Measurements from ENCODE around the gene CTNNBIP1.

Gene CTNNBIP1

DNA sequence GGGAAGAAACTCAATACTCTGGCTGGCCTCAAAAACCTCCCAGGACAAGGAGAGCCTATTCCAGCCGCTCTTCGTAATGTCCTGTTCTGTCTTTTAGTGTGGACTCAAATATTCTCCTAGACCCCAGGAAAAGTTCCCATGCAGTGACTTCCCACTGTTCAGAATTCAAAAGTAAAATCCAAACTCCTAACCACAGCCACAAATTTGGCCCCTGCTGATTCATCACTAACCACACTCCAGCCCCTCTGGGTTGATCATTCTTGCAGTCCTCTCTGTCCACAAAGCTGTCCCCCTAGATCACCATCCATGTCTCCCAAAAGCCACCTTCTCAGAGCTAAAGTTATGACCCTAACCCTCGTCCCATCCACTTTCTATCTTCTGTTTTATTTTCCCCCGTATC is 5.1 kb downstream of the CTNNBIP1 start:
- in situ Hi-C loops (cut with HindIII; ENCODE audit: low sequenced_read_pairs) = no loop called here

DNA sequence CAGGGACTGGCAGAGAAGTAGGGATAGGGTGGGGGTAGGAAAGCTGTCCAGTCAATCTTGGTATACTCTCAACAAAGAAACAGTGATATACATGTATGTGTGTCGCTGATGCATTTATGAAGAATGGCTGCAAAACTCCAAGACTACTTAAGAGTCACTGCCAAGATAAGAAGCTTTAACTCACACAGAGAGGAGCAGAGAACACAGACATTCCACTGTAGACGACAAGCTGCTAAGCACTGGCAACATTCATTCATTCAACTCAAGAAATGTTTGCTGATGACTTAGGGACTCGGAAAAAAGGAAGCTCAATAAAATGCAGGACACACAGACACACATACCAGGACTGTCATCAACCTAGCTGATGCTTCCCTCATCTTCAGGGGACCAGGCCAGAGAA is 5.5 kb downstream of the CTNNBIP1 start:
- in situ Hi-C loops (cut with HindIII; ENCODE audit: low sequenced_read_pairs) = no loop called here

DNA sequence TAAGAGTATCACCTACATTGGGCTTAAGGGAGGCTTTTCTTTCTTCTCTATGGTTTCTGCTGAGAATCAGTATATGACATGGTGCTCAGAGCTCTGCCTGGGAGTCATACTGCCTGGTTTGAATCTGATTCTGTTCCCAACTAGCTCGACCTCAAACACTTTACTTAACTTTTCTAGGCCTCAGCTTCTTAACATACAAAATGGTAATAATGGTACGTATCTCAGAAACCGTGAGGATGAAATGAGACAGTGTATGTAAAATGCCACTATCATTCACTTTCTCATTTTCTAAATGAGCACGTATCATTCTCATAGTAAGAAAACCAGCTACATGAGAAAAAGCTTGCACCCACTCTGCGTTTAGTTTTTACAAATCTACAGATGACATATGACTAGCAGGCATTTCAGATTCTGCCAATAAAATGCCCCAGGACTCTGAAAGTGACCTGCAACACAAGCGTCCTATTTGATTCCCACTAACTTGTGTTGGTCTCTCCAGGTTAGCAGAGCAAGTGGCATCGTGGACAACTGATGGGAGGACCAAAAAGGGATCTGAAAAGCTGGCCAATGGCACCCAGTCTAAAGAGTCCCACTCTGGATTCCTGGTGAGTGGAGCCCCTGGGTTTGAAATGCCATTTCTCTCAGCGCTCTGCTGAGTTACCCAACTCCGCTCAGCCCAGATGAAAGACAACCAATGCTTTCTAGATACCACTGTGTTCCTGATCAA is 6.1 kb downstream of the CTNNBIP1 start:
- in situ Hi-C loops (cut with HindIII; ENCODE audit: low sequenced_read_pairs) = no loop called here

DNA sequence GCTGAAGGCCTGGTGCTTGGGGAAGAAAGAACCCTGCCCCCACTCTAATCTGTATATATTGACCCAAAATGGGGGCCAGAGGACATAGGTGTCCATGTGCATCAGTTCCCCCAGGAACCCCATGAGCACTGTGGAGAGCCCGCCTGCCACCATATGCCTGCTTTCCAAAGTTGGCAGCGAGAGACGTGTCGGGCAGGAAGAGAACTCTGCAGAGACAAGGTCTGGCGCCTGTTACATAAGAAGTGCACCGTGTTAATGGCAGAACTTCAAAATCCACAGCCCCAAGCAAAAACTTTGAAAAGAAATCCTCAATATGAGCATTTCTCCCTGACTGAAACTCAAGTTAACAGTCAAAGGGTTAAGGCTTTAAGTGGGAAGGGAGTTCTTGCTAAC is 8.0 kb downstream of the CTNNBIP1 start:
- in situ Hi-C loops (cut with HindIII; ENCODE audit: low sequenced_read_pairs) = no loop called here

DNA sequence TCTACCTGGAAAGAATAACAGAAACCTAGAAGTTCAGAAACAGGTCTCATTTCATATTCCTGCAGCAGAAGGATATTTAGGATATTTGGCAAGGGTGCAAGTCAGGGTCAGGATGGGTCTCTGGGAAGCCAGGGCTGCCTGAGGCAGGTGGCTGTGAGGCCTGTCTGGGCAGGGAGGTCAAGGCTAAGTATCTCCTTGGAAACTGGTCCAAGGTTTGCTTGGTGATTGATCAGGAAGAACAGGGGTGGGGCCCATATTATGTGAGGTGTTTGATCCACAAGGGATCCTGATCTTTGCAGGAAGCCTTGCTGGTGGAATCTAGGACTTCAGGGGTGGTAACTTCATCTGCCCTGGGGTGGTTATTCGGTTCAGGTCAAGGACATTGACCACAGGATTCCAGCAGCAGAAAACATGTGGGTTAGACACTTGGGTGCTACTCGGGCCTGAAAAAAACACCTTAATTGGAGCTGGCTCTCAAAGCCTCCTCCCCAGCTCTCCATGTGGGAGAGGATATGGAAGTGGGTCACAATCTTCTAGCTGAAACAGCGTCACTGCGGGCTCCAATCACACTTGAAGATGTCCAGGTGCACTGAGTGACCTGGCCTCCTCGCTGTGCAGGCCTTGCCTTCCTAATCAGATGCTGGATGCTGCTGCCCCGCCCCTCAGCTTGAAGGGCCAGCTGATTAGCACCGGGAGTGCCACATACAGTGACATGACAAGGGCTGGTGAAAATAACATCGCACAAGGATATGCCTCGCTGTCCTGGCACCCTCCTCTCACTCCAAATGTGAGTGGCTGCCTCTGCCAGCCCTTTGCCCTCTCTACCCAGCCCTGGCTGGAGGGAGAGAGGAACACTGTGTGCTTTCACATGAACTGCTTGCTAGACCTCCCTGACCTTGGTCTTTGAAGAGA is 8.7 kb downstream of the CTNNBIP1 start:
- in situ Hi-C loops (cut with HindIII; ENCODE audit: low sequenced_read_pairs) = no loop called here

DNA sequence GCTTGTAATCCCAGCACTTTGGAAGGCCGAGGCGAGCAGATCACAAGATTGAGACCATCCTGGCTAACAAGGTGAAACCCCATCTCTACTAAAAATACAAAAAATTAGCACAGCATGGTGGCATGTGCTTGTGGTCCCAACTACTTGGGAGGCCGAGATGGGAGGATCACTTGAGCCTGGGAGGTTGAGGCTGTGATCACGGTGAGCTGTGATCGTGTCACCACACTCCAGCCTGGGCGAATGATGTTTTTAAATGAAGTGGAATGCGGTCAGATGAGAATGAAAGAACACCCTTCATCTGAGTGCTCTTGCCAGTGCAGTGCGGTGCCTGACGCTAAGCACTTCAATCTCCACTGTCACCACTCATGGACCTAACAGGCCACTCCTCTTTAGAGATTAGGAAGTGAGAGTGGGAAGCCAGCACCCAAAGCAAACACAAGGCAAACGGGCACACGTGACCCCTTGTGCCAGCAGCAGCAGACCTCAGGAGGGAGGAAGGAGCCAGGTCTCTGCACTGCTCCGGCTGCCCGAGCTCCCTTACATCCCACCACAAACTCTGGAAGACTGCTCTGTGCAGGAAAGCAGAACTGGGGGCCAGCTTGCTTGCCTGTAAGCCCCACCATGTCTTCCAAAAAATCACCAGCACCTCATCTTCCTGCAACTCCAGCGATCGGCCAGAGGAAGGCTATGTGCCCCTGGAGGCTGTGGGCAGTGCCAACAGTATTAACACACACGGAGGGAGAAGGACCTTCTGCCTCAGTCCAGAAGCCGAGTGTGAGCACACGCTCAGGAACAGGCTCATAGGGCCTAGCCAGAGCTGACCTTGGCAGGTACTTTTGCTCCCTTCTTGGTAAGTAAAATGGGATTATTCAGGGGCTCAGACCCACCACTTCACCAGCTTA is 9.7 kb downstream of the CTNNBIP1 start:
- in situ Hi-C loops (cut with HindIII; ENCODE audit: low sequenced_read_pairs) = no loop called here

DNA sequence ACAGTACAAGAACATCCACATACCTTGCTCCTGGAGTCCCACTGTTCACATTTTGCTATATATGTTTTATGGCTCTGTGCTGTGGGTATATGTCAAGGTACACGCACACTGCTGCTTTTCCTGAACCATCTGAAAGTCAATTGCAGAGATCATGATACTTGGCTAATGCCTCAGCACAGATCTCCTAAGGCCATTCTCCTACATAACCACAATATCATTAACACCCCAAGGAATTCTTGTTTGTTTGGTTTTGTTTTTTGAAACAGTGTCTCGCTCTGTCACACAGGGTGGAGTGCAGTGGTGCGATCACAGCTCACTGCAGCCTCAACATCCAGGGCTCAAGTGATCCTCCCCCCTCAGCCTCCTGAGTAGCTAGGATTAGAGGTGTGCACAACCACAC is 16.0 kb downstream of the CTNNBIP1 start:
- in situ Hi-C loops (cut with HindIII; ENCODE audit: low sequenced_read_pairs) = loop anchor here (25.0 kb wide), 1 partner anchor 107 kb away; no protein-coding TSS in a partner anchor

DNA sequence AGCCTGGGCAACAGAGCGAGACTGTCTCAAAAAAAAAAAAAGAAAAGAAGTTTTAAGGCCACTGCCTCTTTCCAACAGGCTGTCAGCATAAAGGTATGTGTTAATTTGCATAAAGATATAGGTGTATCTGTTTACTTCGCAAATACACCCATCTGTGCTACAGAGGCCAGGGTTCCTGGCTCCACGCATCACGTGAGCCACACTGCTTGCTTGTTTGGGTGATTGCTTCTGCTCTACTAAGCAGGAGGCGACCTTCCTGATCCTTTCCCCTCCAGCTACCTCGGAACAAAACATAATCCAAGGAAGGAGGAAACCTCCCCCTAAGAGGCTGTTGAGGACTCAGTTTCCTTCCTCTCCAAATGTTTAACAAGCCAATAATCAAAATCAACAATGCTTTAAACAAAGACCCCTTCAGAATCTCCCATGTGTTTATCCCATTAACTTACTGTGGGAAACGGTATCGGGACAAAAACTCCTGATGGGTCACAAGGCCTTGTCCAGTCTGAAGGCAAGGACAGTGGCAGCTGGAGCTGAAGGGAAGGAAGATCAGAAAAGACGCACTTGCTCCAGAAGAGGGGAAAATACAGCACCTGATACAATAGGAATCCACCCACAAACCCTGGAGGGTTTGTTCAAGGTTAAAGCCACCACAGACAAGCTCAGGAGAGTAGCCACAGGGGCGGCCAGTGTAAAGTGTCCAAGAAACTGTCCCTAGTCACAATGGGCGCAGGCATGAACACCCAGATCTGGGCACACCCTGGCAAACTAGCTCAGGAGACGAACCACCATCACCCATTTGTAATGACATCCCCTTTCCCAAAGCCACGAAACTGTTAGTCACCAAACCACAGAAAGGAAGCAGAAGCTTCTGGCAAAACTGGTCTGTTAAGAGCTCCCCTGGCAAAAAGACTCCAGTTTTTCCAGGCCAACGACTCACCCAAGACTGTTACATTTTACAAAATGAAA is 17.2 kb downstream of the CTNNBIP1 start:
- in situ Hi-C loops (cut with HindIII; ENCODE audit: low sequenced_read_pairs) = loop anchor here (25.0 kb wide), 1 partner anchor 106 kb away; no protein-coding TSS in a partner anchor

DNA sequence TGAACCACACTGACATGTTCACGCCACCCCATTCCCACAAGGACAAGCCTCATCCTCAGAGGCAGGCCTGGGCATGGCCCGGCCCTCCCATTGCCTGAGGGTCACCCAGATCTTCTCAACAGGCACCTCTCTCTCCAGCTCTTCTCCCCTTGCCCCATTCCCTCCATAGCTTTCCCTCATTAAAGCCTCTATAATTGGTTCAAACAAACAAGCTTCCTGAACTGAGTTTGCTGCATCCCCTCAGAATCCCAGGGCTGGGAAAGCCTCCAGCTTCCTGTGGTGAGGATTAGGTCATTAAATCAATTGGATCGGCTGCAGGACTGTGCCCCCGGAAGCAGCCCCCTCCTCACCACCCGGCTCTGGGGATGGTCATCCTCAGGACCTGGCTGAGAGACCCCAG is 18.9 kb downstream of the CTNNBIP1 start:
- in situ Hi-C loops (cut with HindIII; ENCODE audit: low sequenced_read_pairs) = loop anchor here (25.0 kb wide), 1 partner anchor 104 kb away; no protein-coding TSS in a partner anchor

DNA sequence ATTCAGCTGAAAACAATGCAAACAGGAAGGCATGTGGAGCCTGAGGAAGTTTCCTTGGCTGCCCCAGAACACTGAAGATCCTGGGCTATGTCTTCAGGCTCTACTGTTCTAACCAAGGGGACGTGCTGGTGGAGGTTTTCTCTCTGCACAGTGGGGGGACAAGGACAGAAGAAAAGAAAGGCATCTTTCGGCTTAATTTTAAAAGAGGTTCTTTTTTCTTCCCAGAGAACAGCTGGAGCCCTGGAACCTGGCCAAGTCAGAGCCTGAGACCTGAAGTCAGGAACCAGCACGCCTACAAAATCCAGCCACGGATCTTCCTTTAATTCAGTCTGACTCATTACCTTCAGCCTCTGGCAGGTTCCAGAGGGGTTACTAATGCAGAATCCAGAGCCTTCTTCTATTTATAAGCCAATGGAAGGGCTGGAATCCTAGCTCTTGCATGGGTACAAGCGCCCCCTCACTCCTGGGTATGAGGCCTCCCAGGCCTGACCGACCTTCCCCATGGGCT is 19.8 kb downstream of the CTNNBIP1 start:
- in situ Hi-C loops (cut with HindIII; ENCODE audit: low sequenced_read_pairs) = loop anchor here (25.0 kb wide), 1 partner anchor 103 kb away; no protein-coding TSS in a partner anchor

DNA sequence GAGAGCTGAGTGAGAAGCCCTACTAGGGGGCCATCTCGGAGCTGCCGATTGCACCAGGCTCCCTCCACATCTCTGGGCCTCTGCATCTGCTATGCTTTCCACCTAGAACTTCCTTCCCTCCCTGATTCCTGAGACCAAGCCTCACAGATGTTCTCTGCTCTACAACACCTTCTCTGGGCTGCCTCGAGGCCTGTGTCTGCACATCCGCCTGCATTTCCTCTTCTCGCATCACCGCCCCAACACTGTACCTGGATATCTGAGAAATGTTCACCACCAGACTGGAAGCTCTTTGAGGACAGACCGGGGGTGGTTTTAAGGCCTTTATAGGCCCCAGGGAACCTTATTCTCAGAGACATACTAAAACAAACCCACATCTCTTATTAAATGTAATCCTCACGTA is 20.7 kb downstream of the CTNNBIP1 start:
- in situ Hi-C loops (cut with HindIII; ENCODE audit: low sequenced_read_pairs) = loop anchor here (25.0 kb wide), 1 partner anchor 102 kb away; no protein-coding TSS in a partner anchor

DNA sequence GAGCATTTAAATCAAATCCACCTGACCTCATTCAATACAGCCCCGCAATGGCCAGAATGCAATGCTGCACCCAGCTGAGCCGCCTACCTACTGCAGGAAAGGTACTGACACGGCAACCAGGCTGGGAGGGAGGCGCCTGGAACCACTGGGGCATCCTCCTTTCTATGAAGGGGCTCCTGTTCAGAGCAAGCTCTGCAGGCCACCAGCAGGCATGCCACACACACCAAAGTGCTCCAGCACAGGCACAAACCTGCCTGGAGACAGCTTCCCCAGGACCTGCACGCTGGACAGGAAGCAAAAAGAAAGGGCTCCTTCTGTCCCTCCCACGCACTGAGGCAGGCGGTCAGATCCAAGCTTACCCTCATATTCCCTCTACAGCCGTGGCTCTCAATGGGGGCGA is 21.2 kb downstream of the CTNNBIP1 start:
- in situ Hi-C loops (cut with HindIII; ENCODE audit: low sequenced_read_pairs) = loop anchor here (25.0 kb wide), 1 partner anchor 102 kb away; no protein-coding TSS in a partner anchor

DNA sequence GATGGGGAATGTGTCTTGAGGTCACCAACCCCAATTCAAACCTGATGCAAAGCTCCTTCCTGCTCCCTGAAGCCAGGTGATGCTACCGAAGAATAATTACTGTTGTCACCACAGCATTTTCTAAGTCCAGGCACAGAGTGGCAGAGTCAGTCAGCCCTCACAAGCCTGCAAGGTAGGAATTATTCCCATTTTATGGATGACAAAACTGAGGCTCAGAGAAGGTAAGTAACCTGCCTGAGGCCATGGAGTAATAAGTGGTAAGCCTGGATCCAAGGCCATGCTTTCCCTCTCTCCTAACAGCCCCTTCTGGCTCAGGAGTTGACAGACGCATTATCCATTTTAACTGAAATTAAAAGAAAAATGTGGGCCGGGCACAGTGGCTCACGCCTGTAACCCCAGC is 23.0 kb downstream of the CTNNBIP1 start:
- in situ Hi-C loops (cut with HindIII; ENCODE audit: low sequenced_read_pairs) = loop anchor here (25.0 kb wide), 1 partner anchor 100 kb away; no protein-coding TSS in a partner anchor

DNA sequence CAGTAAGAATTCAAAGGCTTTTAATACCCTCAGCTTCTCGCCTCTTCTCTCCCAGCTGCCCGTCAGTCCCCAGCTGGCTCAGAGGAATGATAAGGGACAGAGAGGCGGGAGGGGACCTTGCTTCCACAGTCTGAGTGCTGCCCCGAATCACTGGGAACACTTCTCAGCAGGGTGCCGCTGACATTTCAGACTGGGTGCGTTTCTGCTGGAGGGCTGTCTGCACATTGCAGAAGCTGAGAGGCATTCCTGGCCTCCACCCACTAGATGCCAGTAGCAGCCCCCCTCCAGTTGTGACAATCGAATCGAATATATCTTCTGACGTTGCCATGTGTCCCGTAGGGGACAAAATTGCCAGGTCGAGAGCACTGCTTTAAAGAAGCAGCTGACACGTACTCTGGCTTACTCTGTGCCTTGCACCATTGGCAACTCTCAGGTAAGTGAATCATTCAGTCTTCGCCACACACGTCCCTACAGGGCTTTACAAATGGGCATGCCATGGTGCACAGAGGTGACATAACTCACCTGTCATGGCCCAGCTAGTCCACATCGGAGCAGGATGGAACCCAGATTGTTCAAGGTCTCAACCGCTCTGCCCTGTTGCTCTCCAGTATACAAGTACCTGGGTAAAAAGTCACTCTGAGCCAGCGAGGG is 23.9 kb downstream of the CTNNBIP1 start:
- in situ Hi-C loops (cut with HindIII; ENCODE audit: low sequenced_read_pairs) = loop anchor here (25.0 kb wide), 1 partner anchor 99 kb away; no protein-coding TSS in a partner anchor

DNA sequence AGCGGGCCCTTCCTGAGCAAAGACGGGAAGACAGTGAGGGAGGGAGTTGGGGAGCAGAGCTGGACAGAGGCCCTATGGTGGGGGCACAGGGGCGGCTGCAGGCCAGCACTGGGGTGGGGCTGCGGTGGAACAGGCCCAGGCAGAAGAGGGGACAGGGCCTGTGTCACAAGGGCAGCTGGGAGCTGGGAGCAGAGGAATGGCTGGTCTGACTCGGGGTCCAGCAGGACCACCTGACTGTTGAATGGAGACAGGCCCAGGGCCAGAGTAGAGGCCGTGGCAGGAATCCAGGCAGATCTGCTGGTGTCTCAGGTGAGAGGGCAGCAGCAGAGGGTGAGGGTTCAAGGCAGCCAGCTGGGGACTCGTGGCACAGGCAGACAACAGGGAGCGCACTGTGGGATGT is 25.3 kb downstream of the CTNNBIP1 start:
- in situ Hi-C loops (cut with HindIII; ENCODE audit: low sequenced_read_pairs) = loop anchor here (25.0 kb wide), 1 partner anchor 98 kb away; no protein-coding TSS in a partner anchor

DNA sequence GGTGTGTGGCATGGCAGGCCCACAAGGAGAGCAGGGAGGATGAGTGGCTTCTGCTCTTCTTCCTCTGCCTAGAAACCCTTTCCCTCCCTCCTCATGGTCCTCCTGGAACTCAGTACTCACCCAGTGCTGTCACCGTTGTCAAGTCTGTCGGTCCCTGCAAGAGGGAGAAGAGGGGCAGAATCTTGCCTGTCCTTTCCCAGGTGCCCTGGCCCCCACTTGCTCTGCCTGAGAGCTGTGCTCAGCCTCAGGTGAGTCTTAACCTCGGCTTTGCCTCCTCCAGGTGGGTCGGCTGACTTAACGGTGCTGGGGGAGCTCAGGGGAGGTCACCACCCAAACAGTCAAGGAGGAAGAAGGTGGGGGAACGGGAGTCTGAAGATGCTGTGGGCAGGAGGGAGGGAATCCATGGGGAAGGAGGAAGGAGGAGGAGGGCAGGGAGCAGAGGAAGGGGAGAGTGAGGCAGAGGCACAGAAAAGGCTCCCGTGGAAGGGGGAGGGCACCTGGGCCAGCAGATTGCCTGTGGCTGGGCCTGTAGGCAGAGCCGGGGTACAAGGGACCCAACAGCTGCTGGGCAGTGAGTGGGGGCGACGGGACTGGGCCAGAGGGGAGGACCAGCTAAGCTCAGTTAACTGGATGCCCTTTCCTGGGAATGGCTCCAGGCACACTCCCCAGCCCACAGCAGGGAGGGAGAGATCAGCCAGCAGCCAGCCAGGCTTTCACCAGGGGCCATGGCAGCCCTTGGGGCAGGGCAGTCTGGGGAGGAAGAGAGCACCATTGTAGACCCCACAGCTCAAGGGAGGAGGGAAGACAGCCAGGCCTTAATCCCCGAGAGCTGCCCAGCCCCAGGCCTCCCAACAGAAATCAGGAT is 26.3 kb downstream of the CTNNBIP1 start:
- in situ Hi-C loops (cut with HindIII; ENCODE audit: low sequenced_read_pairs) = loop anchor here (25.0 kb wide), 1 partner anchor 97 kb away; no protein-coding TSS in a partner anchor

DNA sequence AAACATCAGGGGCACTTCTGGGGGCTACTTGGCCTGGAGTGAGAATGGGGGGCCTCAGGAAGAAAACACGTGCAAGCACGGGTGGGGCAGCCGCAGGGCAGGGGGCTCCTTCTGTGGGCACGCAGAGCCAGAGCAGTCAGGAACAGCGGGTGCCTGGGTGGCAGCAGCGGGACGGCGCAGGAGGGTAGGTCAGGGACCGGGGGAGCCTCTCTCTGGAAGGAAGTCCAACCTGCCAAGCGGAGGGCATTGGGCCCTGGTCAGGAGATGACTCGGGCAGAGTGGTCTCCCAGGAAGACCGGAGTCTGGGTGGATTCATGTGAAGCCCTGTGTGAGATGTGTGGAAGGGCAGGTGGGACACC is 27.1 kb downstream of the CTNNBIP1 start:
- in situ Hi-C loops (cut with HindIII; ENCODE audit: low sequenced_read_pairs) = loop anchor here (25.0 kb wide), 1 partner anchor 96 kb away; no protein-coding TSS in a partner anchor

Data from DLD1 (cell line).